Spinal cord (tissue), 10 donors: Measurements from ENCODE around the gene PEX5L. TPM values are rescaled to one million over a fixed set of nuclear protein-coding genes. Genes with fewer than 3 reads are reported as not detected.

Experiments
- DNase-seq, 6 donors: peaks; one replicate each; pipeline versions ENCODE4 v3.0.0 to v3.0.0-alpha.2; 2013 to 2015; ENCODE audit warnings: low spot score in 6 of 6, low read depth in 4 of 6
- H3K27ac ChIP-seq: one replicate; pipeline ENCODE4 v1.5.1; 2013; ENCODE audit warnings: low read depth, low read length, control low read depth
- H3K27me3 ChIP-seq: one replicate; pipeline ENCODE4 v1.6.1; 2013; ENCODE audit warnings: low read length; ENCODE audit not compliant: control insufficient read depth, insufficient read depth
- H3K36me3 ChIP-seq: one replicate; pipeline ENCODE4 v1.6.1; 2013; ENCODE audit warnings: low read length; ENCODE audit not compliant: control insufficient read depth, insufficient read depth
- H3K4me1 ChIP-seq: one replicate; pipeline ENCODE4 v1.6.1; 2013; ENCODE audit warnings: low read length; ENCODE audit not compliant: control insufficient read depth, insufficient read depth
- H3K4me3 ChIP-seq: one replicate; pipeline ENCODE4 v1.5.1; 2013; ENCODE audit warnings: low read depth, low read length, control low read depth
- H3K9me3 ChIP-seq: one replicate; pipeline ENCODE4 v1.6.1; 2013; ENCODE audit warnings: low read length; ENCODE audit not compliant: control insufficient read depth, insufficient read depth
- WGBS: methylation state at CpG from one replicate; pipeline ENCODE4 v1.1.5; 2013; ENCODE audit warnings: missing lambda C conversion rate; ENCODE audit not compliant: insufficient coverage; 5-methylcytosine and 5-hydroxymethylcytosine counted together
- long read RNA-seq, 4 donors: transcript quantifications; one replicate each; lab custom pipeline, GENCODE V29; 2026
- polyA plus RNA-seq, 2 donors: library from polyadenylated mRNA; unstranded; fragments of 120-200 nt; gene quantifications; one replicate each; pipeline ENCODE4 v1.2.1, GENCODE V29; 2013; ENCODE audit not compliant: insufficient read length in 2 of 2
- total RNA-seq, 2 donors: library from RNA; depleted of rRNA in 1 of 2; stranded (reverse); fragments of 120-200 nt in 1 of 2; fragments of >200 nt in 1 of 2; gene quantifications; one replicate each; pipeline versions ENCODE4 v1.2.3 to v1.2.4, GENCODE V29; 2013 to 2014
- donor health status: healthy.

PEX5L gene, protein sequence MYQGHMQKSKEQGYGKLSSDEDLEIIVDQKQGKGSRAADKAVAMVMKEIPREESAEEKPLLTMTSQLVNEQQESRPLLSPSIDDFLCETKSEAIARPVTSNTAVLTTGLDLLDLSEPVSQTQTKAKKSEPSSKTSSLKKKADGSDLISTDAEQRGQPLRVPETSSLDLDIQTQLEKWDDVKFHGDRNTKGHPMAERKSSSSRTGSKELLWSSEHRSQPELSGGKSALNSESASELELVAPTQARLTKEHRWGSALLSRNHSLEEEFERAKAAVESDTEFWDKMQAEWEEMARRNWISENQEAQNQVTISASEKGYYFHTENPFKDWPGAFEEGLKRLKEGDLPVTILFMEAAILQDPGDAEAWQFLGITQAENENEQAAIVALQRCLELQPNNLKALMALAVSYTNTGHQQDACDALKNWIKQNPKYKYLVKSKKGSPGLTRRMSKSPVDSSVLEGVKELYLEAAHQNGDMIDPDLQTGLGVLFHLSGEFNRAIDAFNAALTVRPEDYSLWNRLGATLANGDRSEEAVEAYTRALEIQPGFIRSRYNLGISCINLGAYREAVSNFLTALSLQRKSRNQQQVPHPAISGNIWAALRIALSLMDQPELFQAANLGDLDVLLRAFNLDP
- 10 to 100 TPM; 16.4 to 39.6 TPM for total RNA-seq
- 10 to 100 TPM; 11.4 to 14.1 TPM for polyA plus RNA-seq
- long read RNA-seq, donor 1, partial matches to known transcripts = 0 of 1 reads
- long read RNA-seq, donor 1, other reads (novel, unspliced or antisense) = 0 of 1 reads
- long read RNA-seq, donor 2 = 0 reads
- long read RNA-seq, donor 3 = 0 reads
- long read RNA-seq, donor 4 = 0 reads

DNA sequence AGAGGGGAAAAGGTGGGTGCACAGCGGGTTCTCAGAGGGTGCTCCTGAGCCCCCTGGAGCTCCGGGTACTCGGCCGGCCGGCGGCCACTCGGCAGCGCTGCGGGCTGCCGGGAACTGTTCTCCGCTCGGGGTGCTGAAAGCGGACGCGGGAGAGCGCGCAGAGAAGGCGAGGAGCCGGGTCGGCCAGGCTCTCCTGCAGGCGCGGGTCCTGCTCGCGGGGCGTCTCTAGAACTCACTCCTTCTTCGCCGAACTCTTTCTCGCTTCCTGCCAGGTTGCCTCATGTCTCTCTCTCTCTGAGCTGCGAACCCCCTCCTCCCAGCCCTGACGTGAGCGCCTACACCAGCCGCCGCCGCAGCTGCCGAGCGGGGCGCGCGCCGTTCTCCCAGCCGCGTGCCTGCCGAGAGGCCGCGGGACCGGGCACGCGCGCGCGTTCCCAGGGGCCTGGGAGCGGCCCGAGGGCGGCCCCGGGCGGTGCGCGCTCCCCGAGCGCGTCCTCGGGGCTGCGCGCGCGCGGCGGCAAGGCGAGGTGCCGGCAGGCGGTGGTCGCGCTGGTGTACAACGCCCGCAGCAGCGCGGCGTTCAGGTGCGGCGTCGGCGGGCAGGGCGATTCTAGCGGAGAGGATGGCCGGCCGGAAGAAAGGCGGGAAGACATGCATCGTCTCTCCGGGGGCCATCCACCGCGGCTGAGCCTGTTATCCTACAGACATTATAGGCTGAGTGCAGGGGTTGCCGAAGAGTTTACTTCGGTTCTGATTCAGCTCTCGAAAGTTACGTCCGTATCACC is at the start of gene PEX5L:
Gene PEX5L, minus strand, starts transcription at position 267 of the 785 bp plus-strand sequence. CDS start 338 bp downstream, outside the sequence.
- Histone ChIP-seq H3K9me3 (no peaks in the 10 kb centered on the region), H3K36me3 (no peaks in the 10 kb centered on the region), H3K27me3 (peaks cover 19% of the 10 kb centered on the region), H3K4me3 (peak within 1 kb of the TSS; percentile 51), H3K27ac (peak within 1 kb of the TSS; percentile 16), H3K4me1 (peaks cover 5% of the 10 kb centered on the region)
- WGBS = under 1% methylated on average over 96 of the region's 96 CpGs
- peak; percentile 44 to 96 (median 79) for DNase-seq

DNA sequence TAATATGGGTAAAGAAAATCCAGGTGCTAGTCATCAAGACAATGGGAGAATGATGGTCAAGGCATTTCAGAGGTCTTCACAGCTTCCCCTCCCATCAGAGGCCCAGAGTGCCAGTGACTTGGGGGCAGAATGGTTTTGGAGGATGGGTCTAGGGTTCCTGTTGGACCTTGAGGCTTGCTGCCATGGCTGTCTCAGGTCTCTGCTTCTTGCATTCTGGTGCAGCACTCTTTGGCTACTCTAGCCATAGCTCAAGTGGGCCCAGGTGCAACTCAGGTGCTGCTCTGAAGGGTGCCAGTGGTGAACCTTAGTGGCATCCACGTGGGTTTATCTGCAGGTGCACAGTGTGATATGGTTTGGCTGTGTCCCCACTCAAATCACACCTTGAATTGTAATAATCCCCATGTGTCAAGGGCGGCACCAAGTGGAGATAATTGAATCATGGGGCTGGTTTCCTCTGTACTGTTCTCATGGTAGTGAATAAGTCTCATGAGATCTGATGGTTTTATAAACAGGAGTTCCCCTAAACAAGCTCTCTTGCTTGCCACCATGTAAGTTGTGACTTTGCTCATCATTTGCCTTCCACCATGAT is 48.5 kb upstream of the PEX5L start:
- no CpG with 5 or more reads among the region's 2 CpGs for WGBS

DNA sequence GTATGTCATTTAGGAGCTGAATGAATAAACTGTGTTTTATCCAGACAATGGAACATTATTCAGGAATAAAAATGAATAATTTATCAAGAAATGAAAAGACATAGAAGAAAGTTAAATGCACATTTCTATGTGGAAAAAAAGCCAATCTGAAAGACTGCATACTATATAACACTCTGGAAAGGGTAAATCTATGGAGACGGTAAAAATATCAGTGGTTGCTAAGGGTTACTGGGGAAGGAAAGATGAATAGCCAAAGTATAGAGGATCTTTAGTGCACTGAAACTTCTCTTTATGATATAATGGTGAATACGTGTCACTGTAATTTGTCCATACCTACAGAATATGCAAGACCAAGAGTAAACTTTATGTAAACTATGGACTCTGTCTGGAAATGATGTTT is 46.0 kb upstream of the PEX5L start:
- DNase-seq = no peak
- no peak overlapping the region for H3K4me3 ChIP-seq
- H3K9me3 ChIP-seq = no peaks in the 10 kb centered on the region
- no peaks in the 10 kb centered on the region for H3K4me1 ChIP-seq
- no peak overlapping the region for H3K27ac ChIP-seq
- no CpG with 5 or more reads among the region's 2 CpGs for WGBS
- H3K27me3 ChIP-seq = no peaks in the 10 kb centered on the region
- H3K36me3 ChIP-seq = no peaks in the 10 kb centered on the region

More for the DNA sequence above, 48.5 kb upstream of the PEX5L start:
- Histone ChIP-seq H3K36me3 (no peaks in the 10 kb centered on the region), H3K4me3 (no peak overlapping the region), H3K4me1 (no peaks in the 10 kb centered on the region), H3K27me3 (no peaks in the 10 kb centered on the region), H3K27ac (no peak overlapping the region), H3K9me3 (no peaks in the 10 kb centered on the region)
- no peak for DNase-seq

DNA sequence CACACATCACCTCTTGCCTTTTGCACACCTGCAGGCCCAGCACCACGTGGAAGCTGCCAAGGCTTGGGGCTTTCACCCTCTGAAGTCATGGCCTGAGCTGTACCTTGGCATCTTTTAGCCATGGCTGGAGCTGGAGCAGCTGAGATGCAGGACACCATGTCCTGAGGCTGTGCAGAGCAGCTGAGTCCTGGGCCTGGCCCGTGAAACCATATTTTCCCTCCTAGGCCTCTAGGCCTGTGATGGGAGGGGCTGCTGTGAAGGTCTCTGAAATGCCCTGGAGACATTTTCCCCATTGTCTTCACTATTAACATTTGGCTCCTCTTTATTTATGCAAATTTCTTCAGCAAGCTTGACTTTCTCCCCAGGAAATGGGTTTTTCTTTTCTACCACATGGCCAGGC is 41.9 kb upstream of the PEX5L start:
- H3K9me3 ChIP-seq = no peaks in the 10 kb centered on the region
- no peak overlapping the region for H3K27ac ChIP-seq
- H3K4me3 ChIP-seq = no peak overlapping the region
- H3K27me3 ChIP-seq = no peaks in the 10 kb centered on the region
- DNase-seq = no peak
- no peaks in the 10 kb centered on the region for H3K4me1 ChIP-seq
- H3K36me3 ChIP-seq = no peaks in the 10 kb centered on the region
- WGBS = 71% methylated on average over 2 of the region's 2 CpGs

DNA sequence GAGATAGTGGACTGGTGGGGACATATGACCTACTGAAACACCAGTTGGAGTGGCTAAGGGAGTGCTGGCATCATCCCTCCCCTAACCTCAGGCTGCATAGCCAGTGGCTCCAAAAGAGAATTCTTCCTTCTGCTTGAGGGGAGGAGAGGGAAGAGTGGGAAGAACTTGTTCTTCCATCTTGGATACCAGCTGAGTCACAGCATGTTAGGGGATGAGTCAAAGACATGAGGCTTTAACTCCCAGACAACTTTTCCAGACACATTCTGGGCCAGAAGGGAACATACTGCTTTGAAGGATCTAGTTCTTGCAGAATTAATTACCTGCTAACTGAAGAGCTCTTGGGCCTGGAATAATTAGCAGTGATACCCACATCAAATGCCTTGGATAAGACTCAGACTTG is 36.8 kb upstream of the PEX5L start:
- Histone ChIP-seq H3K4me3 (no peak overlapping the region), H3K27ac (no peak overlapping the region), H3K9me3 (no peaks in the 10 kb centered on the region)

DNA sequence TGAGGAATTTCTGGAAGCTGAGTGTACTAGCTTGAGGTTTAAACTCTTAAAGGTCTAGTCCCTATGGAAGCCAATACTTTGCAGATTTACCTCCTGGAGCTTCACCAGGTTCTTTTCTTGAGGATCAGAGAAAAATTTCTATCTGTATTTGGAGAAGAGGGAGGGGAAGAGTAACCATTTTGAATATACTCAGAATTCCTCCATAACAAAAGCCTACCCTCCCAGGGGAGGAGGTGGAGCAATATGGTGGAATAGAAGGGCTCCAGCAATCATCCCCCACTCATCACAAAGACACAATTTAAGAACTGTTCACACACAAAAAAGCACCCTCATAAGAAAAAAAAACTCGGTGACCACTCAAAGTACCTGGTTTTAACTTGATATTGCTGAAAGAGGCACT is 36.0 kb upstream of the PEX5L start:
- no peaks in the 10 kb centered on the region for H3K9me3 ChIP-seq
- no peak overlapping the region for H3K27ac ChIP-seq
- no CpG with 5 or more reads among the region's 1 CpG for WGBS
- no peaks in the 10 kb centered on the region for H3K27me3 ChIP-seq
- no peaks in the 10 kb centered on the region for H3K36me3 ChIP-seq
- no peak overlapping the region for H3K4me3 ChIP-seq
- H3K4me1 ChIP-seq = no peaks in the 10 kb centered on the region
- no peak for DNase-seq

More for the DNA sequence above, 36.8 kb upstream of the PEX5L start:
- no peaks in the 10 kb centered on the region for H3K27me3 ChIP-seq
- no peaks in the 10 kb centered on the region for H3K4me1 ChIP-seq
- no peak for DNase-seq
- no peaks in the 10 kb centered on the region for H3K36me3 ChIP-seq

DNA sequence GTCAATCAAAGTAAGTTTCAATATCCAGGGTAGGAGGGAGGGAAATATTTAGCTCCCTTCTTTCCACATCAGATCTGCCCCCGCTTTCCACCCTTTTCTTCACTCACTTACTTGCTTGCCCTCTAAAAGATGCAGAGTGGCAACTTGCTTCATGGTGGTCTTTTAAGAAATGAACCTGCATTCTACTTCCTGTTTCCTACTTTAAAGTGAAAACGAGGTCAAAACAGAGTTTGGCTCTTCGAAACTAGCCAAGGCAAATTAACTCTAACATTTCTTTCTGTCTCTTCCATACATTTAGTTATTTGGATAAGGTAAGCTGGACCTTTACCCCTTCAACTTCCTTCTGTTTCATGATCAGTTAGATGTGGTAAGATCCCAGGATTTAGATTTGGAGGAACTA is 34.2 kb upstream of the PEX5L start:
- no peaks in the 10 kb centered on the region for H3K9me3 ChIP-seq
- no peaks in the 10 kb centered on the region for H3K27me3 ChIP-seq
- no CpG with 5 or more reads among the region's 3 CpGs for WGBS
- no peak overlapping the region for H3K27ac ChIP-seq
- no peaks in the 10 kb centered on the region for H3K4me1 ChIP-seq
- H3K36me3 ChIP-seq = no peaks in the 10 kb centered on the region
- no peak overlapping the region for H3K4me3 ChIP-seq
- no peak for DNase-seq

DNA sequence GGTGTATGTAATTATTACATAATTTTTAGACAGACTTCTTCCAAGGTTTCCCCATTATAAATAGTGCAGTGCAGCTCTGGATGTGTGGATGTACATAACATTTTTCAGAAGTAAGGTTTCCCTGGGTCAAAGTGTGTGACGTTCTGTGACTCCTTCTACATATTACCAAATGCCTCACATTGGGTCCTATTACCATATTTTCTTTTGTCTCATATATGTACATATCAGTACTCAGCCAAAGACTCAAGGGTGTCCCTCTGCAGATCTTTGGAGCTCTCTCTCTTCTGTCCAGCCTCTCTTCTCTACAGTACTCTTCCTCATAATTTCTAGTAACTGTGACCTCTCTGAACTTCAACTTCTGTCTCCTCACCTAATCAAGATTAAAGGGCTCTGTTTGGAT is 31.3 kb upstream of the PEX5L start:
- H3K4me1 ChIP-seq = no peaks in the 10 kb centered on the region
- no peak overlapping the region for H3K4me3 ChIP-seq
- DNase-seq = no peak
- WGBS = 80% methylated on average over 1 of the region's 1 CpG
- H3K36me3 ChIP-seq = no peaks in the 10 kb centered on the region
- no peaks in the 10 kb centered on the region for H3K27me3 ChIP-seq
- H3K27ac ChIP-seq = no peak overlapping the region
- H3K9me3 ChIP-seq = no peaks in the 10 kb centered on the region

DNA sequence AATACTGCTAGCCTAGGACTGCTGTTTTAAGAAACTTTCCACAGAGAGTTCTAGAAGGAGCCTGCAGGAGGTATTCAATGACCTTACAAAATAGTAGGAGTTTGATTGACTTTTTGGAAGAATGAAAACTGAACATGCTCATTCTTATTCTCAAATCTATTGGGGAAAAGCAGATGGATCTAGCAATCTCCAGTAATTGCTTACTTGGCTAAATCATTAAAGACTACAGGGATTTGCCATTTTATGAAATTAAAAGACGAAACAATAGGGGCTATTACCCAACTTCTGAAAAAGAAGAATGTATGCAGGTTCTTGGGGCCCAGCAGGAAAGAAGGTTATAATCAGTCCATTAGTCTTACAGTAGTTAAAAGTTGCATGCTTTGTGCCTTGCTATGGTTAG is 29.9 kb upstream of the PEX5L start:
- no CpG with 5 or more reads among the region's 1 CpG for WGBS
- no peaks in the 10 kb centered on the region for H3K4me1 ChIP-seq
- H3K27ac ChIP-seq = no peak overlapping the region
- peak in 1 of 6 donors; percentile 8 for DNase-seq
- H3K36me3 ChIP-seq = no peaks in the 10 kb centered on the region
- no peak overlapping the region for H3K4me3 ChIP-seq
- no peaks in the 10 kb centered on the region for H3K9me3 ChIP-seq
- no peaks in the 10 kb centered on the region for H3K27me3 ChIP-seq
